Measurements from ENCODE around the gene COL13A1. TPM values are rescaled to one million over a fixed set of nuclear protein-coding genes. Genes with fewer than 3 reads are reported as not detected.

Gene COL13A1
- polyA plus RNA-seq, 1 of the 3 experiments (the other 2 are of a cell fraction), result 26.7 TPM

GRCh38 chr10:70000262-70000661 lies 198.6 kb downstream of the COL13A1 start:
- no peaks in the 10 kb centered on the region; the same call in 1 of the 2 replicates for H3K27me3 ChIP-seq (ENCODE audit: insufficient read depth)
- no peaks in the 10 kb centered on the region for H3K4me1 ChIP-seq (ENCODE audit: control insufficient read depth in 1 of 2, insufficient read depth in 2 of 2, low read depth in 1 of 2, low read length in 1 of 2)
- no peaks in the 10 kb centered on the region for H3K9me2 ChIP-seq
- H3K36me3 ChIP-seq (replicated peaks in 1 of 2; ENCODE audit: control insufficient read depth in 1 of 2, insufficient read depth in 2 of 2, low read length in 1 of 2), result no peaks in the 10 kb centered on the region
- H3K9me3 ChIP-seq, result no peaks in the 10 kb centered on the region
- no peak for DNase-seq
- no peaks in the 10 kb centered on the region for H3K79me2 ChIP-seq (ENCODE audit: insufficient read depth)
- no peak overlapping the region for H3K9ac ChIP-seq
- H2AFZ ChIP-seq (ENCODE audit: low read depth), result no peak overlapping the region
- H3K4me3 ChIP-seq (ENCODE audit: low read depth in 2 of 2, low read length in 1 of 2), result no peak overlapping the region
- 62% methylated on average over 4 of the region's 4 CpGs for WGBS (ENCODE audit: low lambda C conversion rate)
- ChIA-PET POLR2A (no interaction called here), CTCF (no interaction called here)
- no peak overlapping the region for H3K4me2 ChIP-seq
- H3F3A ChIP-seq (replicated peaks; ENCODE audit: insufficient read depth), result no peaks in the 10 kb centered on the region
- no peaks in the 10 kb centered on the region for H4K20me1 ChIP-seq (ENCODE audit: insufficient read depth)
- no peak overlapping the region for H3K27ac ChIP-seq (ENCODE audit: low read depth in 2 of 2, low read length in 1 of 2)
- TF ChIP-seq NFIC (IDR thresholded peaks at IDR 0.05; ENCODE audit: borderline replicate concordance), result no peak

DNA sequence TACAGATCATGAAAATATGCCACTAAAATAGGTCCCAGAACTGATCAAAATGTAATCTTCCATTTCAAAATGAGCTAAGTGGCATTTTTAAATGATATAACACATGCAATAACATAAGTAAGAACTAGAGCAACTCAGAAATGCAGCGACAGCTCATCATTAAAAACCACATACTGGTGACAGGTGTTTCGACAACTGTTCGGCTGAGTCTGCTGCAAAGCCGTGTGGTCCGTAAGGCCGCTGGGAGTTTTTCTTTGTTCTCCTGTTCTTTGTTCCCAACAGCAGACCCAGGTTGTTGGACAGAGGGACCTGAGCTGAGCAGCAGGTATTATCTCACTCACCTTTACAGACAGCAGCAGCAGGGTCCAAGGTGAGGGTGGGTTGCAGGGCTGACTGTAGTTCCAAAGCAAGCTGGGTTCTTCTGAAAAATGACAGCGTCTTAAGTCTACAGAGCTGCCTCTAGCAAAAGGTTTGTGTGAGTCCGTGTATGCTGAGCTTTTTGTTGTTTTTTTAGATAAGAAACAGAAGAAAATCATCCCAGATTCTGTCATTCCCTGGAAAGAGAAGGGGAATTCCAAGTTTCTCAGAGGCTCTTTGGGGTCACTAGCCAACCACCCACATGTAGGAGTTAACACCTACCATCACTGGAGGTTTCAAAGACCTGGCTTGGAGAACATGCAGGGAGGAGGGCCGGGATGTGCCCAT lies 205.6 kb downstream of the COL13A1 start:
- no peaks in the 10 kb centered on the region; the same call in 1 of the 2 replicates for H3K27me3 ChIP-seq (ENCODE audit: insufficient read depth)
- no peak overlapping the region for H3K4me2 ChIP-seq
- H3K9me3 ChIP-seq, result no peaks in the 10 kb centered on the region
- ChIA-PET CTCF (interaction anchor here (1.1 to 1.5 kb wide), 2 partner anchors 45 to 204 kb away, joined by 3 to 5 read pairs; partner anchors contain the start of gene MACROH2A2), POLR2A (no interaction called here)
- H3K4me1 ChIP-seq (ENCODE audit: control insufficient read depth in 1 of 2, insufficient read depth in 2 of 2, low read depth in 1 of 2, low read length in 1 of 2), result no peaks in the 10 kb centered on the region
- no peak overlapping the region for H2AFZ ChIP-seq (ENCODE audit: low read depth)
- no peaks in the 10 kb centered on the region for H3F3A ChIP-seq (replicated peaks; ENCODE audit: insufficient read depth)
- no peak overlapping the region for H3K27ac ChIP-seq (ENCODE audit: low read depth in 2 of 2, low read length in 1 of 2)
- no peaks in the 10 kb centered on the region for H4K20me1 ChIP-seq (ENCODE audit: insufficient read depth)
- no peaks in the 10 kb centered on the region for H3K79me2 ChIP-seq (ENCODE audit: insufficient read depth)
- H3K4me3 ChIP-seq (ENCODE audit: low read depth in 2 of 2, low read length in 1 of 2), result no peak overlapping the region
- H3K36me3 ChIP-seq (replicated peaks in 1 of 2; ENCODE audit: control insufficient read depth in 1 of 2, insufficient read depth in 2 of 2, low read length in 1 of 2), result no peaks in the 10 kb centered on the region
- no peaks in the 10 kb centered on the region for H3K9me2 ChIP-seq
- no peak for DNase-seq
- no peak overlapping the region for H3K9ac ChIP-seq
- 71% methylated on average over 8 of the region's 9 CpGs for WGBS (ENCODE audit: low lambda C conversion rate)
- TF ChIP-seq, protein P1, sequence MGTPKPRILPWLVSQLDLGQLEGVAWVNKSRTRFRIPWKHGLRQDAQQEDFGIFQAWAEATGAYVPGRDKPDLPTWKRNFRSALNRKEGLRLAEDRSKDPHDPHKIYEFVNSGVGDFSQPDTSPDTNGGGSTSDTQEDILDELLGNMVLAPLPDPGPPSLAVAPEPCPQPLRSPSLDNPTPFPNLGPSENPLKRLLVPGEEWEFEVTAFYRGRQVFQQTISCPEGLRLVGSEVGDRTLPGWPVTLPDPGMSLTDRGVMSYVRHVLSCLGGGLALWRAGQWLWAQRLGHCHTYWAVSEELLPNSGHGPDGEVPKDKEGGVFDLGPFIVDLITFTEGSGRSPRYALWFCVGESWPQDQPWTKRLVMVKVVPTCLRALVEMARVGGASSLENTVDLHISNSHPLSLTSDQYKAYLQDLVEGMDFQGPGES (IDR thresholded peaks at IDR 0.05; ENCODE audit: low read depth, low read length), result no peak
- TF ChIP-seq, protein P2, sequence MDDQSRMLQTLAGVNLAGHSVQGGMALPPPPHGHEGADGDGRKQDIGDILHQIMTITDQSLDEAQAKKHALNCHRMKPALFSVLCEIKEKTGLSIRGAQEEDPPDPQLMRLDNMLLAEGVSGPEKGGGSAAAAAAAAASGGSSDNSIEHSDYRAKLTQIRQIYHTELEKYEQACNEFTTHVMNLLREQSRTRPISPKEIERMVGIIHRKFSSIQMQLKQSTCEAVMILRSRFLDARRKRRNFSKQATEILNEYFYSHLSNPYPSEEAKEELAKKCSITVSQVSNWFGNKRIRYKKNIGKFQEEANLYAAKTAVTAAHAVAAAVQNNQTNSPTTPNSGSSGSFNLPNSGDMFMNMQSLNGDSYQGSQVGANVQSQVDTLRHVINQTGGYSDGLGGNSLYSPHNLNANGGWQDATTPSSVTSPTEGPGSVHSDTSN (IDR thresholded peaks at IDR 0.05), result no peak
- TF ChIP-seq TCF12 (IDR thresholded peaks at IDR 0.05), result no peak
- TF ChIP-seq SIN3A (IDR thresholded peaks at IDR 0.05; ENCODE audit: borderline replicate concordance, low read depth, low read length), result no peak
- no peak for TF ChIP-seq SMC3 (IDR thresholded peaks at IDR 0.05; ENCODE audit: low read depth, low read length)
- no peak for TF ChIP-seq RXRA (IDR thresholded peaks at IDR 0.05; ENCODE audit: borderline replicate concordance, low read depth)
- TF ChIP-seq FOXM1 (IDR thresholded peaks at IDR 0.05; ENCODE audit: low read depth), result no peak
- TF ChIP-seq CTCF (IDR thresholded peaks at IDR 0.05), result no peak
- TF ChIP-seq EZH2phosphoT487 (IDR thresholded peaks at IDR 0.05; ENCODE audit: borderline replicate concordance, low read depth), result no peak
- no peak for TF ChIP-seq GATA2 (CRISPR knock-in tag; IDR thresholded peaks at IDR 0.05)
- TF ChIP-seq FOXJ3 (CRISPR knock-in tag; IDR thresholded peaks at IDR 0.05), result no peak
- TF ChIP-seq TEAD4 (IDR thresholded peaks at IDR 0.05; ENCODE audit: borderline replicate concordance, insufficient read depth), result no peak
- TF ChIP-seq TAF1 (IDR thresholded peaks at IDR 0.05; ENCODE audit: borderline replicate concordance, low read depth, low read length), result no peak
- no peak for TF ChIP-seq YY1 (IDR thresholded peaks at IDR 0.05; ENCODE audit: low read depth)
- TF ChIP-seq POLR2AphosphoS5 (IDR thresholded peaks at IDR 0.05; ENCODE audit: low read depth, low read length), result no peak
- TF ChIP-seq MAX (IDR thresholded peaks at IDR 0.05; ENCODE audit: low read depth), result no peak
- TF ChIP-seq, protein P3, sequence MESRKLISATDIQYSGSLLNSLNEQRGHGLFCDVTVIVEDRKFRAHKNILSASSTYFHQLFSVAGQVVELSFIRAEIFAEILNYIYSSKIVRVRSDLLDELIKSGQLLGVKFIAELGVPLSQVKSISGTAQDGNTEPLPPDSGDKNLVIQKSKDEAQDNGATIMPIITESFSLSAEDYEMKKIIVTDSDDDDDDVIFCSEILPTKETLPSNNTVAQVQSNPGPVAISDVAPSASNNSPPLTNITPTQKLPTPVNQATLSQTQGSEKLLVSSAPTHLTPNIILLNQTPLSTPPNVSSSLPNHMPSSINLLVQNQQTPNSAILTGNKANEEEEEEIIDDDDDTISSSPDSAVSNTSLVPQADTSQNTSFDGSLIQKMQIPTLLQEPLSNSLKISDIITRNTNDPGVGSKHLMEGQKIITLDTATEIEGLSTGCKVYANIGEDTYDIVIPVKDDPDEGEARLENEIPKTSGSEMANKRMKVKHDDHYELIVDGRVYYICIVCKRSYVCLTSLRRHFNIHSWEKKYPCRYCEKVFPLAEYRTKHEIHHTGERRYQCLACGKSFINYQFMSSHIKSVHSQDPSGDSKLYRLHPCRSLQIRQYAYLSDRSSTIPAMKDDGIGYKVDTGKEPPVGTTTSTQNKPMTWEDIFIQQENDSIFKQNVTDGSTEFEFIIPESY (IDR thresholded peaks at IDR 0.05; ENCODE audit: borderline replicate concordance, low read depth), result no peak
- no peak for TF ChIP-seq NFIC (IDR thresholded peaks at IDR 0.05; ENCODE audit: borderline replicate concordance)
- no peak for TF ChIP-seq GABPA (IDR thresholded peaks at IDR 0.05; ENCODE audit: low read depth)

Data from SK-N-SH (cell line).